AG09319 (cell line): ENCODE data around the gene TMEM109.

ENCODE experiments used
- DNase-seq: peaks from one replicate; pipeline ENCODE4 v3.0.0-alpha.2; 2010; ENCODE audit warnings: low read depth; ENCODE audit errors: extremely low read depth
- TF ChIP-seq, protein P1 (sequence below): IDR thresholded peaks from 2 replicates; pipeline ENCODE4 v1.5.1; 2011; ENCODE audit warnings: low read depth, mild to moderate bottlenecking, inconsistent platforms, low read length, moderate library complexity

TMEM109 gene

DNA sequence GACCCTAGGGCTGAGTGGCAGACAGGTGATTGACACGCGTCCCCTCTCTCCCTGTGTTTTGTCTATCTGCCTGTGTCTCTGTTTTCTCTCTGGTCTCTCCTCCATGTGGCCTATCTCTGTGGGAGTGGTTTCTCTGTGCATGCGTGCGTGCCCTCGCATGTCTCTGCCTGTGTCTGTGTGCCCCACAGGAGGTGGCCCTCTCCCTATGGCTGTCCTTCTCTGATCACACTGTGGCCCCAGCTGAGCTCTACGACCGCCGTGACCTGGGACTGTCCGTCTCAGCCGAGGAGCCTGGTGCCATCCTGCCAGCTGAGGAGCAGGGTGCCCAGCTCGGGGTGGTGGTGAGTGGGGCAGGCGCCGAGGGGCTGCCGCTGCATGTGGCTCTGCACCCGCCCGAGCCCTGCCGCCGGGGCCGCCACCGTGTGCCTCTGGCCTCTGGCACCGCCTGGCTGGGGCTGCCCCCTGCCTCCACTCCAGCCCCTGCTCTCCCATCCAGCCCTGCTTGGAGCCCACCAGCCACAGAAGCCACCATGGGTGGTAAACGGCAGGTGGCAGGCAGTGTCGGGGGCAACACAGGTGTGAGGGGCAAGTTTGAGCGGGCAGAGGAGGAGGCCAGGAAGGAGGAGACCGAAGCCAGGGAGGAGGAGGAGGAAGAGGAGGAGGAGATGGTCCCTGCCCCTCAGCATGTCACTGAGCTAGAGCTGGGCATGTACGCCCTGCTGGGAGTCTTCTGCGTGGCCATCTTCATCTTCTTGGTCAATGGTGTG lies 21.9 kb downstream of the TMEM109 start:
- TF ChIP-seq, protein P1, sequence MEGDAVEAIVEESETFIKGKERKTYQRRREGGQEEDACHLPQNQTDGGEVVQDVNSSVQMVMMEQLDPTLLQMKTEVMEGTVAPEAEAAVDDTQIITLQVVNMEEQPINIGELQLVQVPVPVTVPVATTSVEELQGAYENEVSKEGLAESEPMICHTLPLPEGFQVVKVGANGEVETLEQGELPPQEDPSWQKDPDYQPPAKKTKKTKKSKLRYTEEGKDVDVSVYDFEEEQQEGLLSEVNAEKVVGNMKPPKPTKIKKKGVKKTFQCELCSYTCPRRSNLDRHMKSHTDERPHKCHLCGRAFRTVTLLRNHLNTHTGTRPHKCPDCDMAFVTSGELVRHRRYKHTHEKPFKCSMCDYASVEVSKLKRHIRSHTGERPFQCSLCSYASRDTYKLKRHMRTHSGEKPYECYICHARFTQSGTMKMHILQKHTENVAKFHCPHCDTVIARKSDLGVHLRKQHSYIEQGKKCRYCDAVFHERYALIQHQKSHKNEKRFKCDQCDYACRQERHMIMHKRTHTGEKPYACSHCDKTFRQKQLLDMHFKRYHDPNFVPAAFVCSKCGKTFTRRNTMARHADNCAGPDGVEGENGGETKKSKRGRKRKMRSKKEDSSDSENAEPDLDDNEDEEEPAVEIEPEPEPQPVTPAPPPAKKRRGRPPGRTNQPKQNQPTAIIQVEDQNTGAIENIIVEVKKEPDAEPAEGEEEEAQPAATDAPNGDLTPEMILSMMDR = no peak
- DNase-seq = no peak

DNA sequence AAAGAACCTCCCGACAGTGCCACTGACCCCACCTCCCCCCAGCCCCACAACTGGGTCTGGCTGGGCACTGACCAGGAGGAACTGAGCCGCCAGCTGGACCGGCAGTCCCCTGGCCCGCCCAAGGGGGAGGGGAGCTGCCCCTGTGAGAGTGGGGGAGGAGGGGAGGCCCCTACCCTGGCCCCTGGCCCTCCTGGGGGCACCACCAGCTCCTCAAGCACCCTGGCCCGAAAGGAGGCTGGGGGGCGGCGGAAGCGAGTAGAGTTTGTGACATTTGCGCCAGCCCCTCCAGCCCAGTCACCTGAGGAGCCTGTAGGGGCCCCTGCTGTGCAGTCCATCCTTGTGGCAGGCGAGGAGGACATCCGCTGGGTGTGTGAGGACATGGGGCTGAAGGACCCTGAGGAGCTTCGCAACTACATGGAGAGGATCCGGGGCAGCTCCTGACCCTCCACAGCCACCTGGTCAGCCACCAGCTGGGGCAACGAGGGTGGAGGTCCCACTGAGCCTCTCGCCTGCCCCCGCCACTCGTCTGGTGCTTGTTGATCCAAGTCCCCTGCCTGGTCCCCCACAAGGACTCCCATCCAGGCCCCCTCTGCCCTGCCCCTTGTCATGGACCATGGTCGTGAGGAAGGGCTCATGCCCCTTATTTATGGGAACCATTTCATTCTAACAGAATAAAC lies 22.6 kb downstream of the TMEM109 start:
- no peak for DNase-seq
- TF ChIP-seq, protein P1 = no peak

DNA sequence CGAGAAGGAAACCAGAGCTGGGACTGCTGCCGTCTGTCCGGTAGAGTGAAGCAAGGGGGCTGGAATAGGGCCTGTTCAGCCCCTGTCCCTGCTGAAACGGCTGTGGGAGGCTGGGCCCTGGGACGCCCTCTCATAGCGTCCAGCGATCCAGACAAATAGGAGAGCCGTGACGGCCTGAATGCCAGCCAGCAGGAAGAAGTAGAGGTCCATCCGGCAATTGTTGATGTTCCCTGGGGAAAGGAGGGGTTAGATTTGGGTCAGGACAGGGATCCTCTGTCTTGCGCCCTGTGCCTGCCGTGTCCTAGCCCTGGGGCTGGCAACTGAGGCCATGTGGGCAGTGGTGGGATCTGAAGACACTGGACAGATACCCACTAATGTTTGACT lies 23.2 kb downstream of the TMEM109 start:
- no peak for DNase-seq
- TF ChIP-seq, protein P1 = no peak

DNA sequence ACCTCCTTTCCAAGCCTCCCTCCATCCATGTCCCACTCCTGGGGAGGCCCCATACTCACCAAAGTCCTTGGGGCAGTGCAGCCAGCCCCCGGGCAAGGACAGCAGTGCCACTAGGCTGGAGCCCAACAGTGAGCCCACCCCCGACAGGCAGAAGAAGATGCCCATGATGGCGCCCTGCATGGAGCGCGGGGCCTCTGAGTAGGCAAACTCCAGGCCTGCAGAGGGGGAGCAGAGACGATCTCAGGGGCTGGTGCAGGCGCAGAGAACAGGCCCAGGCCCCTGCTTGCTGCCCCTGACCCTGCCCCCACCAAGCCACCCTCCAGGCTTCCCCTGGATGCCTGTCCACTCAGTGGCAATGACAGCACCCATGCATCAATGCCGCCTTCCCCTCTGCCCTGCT lies 23.9 kb downstream of the TMEM109 start:
- TF ChIP-seq, protein P1 = no peak
- DNase-seq = no peak

DNA sequence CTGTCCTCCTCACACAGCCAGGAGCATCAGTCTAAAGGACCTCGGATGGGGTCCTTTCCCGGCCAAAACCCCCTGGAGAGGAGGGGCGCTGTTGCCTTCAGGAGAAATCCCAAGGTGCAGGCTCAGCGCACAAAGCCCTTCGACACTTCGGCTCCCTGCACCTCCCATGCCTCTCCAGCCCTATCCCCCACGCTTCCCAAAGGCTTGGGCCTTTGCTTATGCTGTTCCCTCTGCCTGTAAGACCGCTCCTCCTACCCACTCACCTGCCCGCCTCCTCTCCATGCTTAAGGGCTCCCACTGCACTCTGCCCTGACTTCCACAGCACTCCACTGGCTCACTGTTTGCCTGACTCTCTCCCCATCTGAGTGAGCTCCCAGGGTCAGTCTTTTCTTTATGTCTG lies 24.5 kb downstream of the TMEM109 start:
- TF ChIP-seq, protein P1 = no peak
- no peak for DNase-seq

DNA sequence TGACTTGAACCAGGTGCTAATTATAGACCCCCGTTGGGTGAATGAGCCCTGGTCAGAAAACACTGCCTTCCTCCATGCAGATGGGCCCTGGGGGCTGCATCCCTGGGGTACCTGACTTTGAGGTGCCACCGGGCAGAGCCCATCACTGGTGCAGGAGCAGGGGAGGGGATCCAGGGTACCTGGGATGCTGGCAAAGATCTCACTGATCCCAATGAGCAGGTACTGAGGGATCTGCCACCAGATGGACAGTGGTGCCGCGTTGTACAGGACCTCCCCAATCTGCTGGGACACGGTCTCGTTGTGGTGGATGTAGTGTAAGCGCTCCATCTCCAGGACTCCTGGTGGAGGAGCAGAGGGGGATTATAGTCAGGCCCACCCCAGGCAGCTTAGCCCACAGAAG lies 25.3 kb downstream of the TMEM109 start:
- DNase-seq = no peak
- TF ChIP-seq, protein P1 = no peak

DNA sequence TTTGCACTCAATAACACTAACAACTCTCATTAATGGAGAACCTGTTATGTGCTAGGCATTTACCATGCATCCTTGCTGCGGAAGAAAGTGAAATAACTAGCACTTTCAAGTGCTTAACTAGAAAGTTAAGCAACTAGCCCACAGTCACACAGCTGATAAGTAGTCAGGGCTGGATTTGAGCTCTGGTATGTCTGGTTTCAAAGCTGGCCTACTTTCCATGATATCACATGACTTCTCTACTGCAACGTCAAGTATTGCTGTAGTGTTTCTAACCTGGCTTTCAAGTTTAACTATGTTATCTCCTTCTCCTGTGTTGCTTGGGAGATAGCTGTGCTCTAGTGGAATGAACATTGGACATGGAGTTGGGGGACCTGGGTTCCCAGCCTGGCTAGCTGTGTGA lies 25.9 kb downstream of the TMEM109 start:
- TF ChIP-seq, protein P1 = no peak
- no peak for DNase-seq
